GM19455 (cell line): Measurements from ENCODE around the gene GALNTL6.
"Not testable (repeated sequence)": the region's sequence is repeated elsewhere in the genome, so short reads cannot be mapped to it uniquely, and the experiment has no call there.

Experiments
- ATAC-seq: cut with Tn5 transposase; IDR thresholded peaks from one replicate; pipeline ENCODE4 v1.9.1; 2021; ENCODE audit not compliant: unreplicated experiment

The GALNTL6 gene

GRCh38 chr4:172786039-172786792, 973.0 kb downstream of the GALNTL6 start:
- no peak for ATAC-seq

DNA sequence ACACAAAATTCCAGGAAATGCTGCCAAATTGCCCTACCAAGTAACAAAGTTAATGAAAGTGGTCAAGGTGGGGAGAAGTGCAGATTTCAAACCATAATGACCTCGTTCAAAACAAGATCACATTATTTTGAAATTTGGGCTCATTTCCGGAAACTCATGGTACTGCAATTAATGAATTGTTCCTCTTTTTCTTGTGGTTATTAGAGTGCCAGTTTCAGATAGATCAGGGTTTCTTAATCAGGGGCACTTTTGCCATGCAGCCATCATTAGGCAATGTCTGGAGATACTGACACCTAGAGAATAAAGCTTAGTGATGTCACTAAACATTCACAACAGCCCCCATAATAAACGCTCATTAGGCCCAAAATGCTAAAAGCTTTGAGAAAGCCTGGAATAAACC, 973.9 kb downstream of the GALNTL6 start:
- no peak for ATAC-seq

DNA sequence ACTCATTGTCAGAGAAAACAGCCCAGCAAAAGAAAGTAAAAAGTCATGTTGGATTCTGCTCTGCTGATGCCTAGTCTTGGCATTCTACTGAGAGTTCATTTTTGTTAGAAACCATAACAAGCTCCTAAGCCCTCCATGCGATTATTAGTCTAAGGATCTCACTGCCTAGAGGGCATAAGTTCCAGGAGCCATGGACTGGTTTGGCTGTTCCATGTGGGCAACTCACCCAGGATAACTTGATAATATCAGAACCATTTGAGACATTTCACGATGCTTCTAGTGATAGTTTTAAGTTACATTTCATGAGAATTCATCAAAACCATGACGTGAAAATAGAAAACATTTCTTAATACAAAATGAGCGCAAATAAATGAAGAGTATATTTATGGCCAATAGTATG, 978.6 kb downstream of the GALNTL6 start:
- ATAC-seq, result no peak

- ATAC-seq, result no peak
Observed at GRCh38 chr4:172793565-172794306, 980.5 kb downstream of the GALNTL6 start.

DNA sequence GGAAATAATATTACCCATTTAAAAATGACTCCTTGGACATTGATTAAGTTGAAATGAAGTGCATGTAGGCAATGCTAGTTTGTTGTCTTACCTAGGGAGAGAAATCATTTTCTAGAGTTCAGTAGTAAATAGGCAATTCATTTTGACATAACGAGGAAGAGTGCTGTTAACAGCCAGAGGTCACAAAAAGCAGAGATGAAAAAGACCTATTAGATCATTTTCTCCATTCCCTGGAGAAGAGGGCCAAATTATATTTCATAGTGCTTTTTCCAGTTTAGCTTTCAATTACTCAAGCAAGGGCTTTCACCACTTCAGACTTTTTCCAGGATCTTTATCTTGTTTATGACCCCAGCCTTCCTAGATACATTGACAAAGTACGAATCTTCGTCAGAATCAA, 981.1 kb downstream of the GALNTL6 start:
- ATAC-seq, result no peak

GRCh38 chr4:172797281-172797680, 984.1 kb downstream of the GALNTL6 start:
- not testable (repeated sequence) for ATAC-seq

GRCh38 chr4:172802032-172802431, 988.8 kb downstream of the GALNTL6 start:
- no peak for ATAC-seq

GRCh38 chr4:172806841-172807240, 993.6 kb downstream of the GALNTL6 start:
- no peak for ATAC-seq

- no peak for ATAC-seq
Observed at GRCh38 chr4:172808196-172808595, 995.0 kb downstream of the GALNTL6 start.

GRCh38 chr4:172809319-172809718, 996.1 kb downstream of the GALNTL6 start:
- ATAC-seq, result no peak

DNA sequence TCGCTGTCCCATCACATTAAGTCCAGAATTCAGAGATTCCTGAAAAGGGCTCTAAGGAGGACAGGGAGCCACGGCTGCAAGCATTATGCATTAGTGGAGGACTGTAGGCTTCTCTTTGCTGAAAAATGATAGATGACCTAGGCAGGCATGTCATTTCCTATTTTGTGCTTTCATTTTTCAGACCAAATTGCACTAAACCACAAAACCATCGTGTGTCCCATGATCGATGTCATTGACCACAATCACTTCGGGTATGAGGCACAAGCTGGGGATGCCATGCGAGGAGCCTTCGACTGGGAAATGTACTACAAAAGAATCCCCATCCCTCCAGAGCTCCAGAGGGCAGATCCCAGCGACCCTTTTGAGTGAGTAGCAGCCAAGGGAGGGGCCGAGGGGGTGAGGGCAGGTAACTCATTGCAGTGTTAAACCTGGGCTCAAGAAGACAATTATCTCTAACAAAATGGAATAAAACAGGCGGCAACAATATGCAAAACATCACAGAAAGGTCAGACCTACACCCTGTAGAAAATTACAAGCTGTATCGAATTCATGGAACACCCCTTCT, 1000.2 kb downstream of the GALNTL6 start:
- ATAC-seq, result no peak

DNA sequence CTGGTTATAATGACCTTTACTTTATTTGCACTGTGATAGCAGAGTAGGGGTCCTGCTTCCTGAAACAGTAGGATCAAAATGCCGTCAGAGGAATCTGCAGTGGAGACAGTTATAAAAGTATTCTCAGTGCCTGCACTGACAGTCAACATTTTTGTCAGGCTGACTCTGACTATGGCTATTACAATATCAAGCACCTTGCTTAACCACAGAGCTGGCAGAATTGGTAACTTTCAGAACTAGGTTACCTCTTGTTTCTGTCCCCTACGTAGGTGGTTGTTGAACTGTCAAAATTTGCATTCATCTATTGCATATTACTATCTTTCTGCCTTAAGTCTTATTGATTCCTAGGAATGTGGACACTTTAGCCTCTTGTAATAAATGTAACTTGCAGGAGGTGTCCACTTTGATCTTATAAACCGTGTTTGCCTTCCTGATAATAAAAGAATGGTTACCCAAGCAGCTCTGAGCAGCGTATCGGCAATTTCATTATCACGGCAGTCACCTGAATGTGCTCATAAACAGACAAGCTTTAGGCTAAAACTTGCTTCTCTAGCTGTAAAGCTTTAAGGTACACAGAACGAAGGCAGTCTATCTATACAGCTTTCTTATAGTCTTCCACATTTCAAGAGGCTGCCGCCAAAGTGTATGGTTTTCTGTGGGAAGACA, 1002.4 kb downstream of the GALNTL6 start:
- ATAC-seq, result no peak

DNA sequence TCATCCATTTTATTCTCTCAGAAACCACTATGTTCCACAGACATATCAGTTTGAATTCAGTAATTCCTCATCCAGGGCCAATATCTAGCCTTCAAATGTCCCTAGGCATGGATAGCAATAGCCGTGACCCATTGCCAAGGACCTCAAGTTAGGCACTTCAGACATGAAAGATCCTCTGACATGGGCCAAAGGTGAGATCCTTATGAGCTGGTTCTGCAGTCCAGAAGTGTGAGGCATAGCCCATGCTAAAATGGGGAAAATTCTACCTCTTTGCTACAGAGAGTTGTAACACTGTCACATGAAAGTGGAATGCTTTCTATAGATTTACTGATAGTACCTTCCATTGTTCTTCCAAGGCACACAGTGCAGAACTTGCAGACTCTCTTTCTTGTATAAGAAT, 1005.7 kb downstream of the GALNTL6 start:
- no peak for ATAC-seq

DNA sequence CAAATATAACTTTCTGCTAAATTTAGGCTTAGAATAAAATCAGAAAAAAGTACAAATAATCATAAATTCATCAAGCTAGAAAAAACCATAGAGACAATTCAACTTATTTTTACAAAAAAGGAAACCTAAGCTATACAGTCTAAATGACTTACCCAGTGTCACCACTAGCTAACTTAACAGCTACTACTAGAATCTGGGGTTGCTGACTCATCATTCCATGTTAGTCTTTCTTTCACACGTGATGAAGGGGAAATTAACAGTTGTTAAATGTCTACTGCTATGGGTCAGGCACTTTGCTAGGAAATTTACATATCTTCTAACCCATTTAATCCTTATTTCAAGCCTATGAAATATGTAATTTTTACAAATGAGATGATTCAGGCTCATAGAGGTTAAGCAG, 1006.1 kb downstream of the GALNTL6 start:
- no peak for ATAC-seq

GRCh38 chr4:172822331-172822730, 1009.1 kb downstream of the GALNTL6 start:
- ATAC-seq, result no peak

GRCh38 chr4:172826346-172826745, 1013.1 kb downstream of the GALNTL6 start:
- ATAC-seq, result no peak

GRCh38 chr4:172826861-172827260, 1013.7 kb downstream of the GALNTL6 start:
- no peak for ATAC-seq

GRCh38 chr4:172830295-172830764, 1017.1 kb downstream of the GALNTL6 start:
- ATAC-seq, result no peak

DNA sequence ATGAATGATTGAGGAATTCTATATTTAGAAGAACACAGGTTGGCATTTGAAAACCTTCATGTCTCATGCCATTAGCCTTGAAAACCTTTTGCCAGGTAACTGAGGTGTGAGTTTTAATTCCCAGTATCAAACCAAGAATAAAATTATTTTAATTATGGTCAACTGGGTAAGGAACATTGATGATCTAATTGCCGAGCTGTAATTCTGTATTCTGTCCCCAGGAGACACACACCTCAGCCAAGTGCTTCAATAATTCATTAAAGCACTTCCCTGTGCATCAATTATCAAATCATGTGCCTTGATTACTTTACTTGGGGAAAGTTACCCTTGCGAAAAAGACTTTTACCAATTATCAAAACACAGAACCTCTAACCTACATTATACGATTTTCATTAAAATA, 1023.5 kb downstream of the GALNTL6 start:
- no peak for ATAC-seq

DNA sequence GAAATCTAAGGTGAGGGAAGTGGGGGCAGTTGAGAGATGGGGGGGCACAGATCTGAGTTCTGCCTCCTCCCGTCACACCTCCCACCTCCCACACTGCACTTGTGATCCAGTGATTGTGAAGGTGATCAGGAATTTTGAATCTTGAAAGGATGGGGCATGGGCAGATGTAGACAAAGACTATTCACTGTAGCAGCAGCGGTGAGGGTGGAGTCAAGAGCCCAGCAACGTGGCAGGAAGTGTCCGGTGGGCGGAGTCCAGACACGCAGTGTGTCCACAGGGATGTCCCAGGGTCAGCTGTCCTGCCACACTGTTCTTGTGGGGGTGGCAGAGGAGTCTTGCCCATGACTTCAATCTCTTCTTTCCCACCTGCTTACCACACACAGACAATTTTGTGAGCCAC, 1024.9 kb downstream of the GALNTL6 start:
- ATAC-seq, result no peak

GRCh38 chr4:172838943-172839342, 1025.7 kb downstream of the GALNTL6 start:
- no peak for ATAC-seq
